Measurements from ENCODE around the gene RAP1A.
"Not testable (repeated sequence)": the region's sequence is repeated elsewhere in the genome, so short reads cannot be mapped to it uniquely, and the experiment has no call there.

RAP1A gene

DNA sequence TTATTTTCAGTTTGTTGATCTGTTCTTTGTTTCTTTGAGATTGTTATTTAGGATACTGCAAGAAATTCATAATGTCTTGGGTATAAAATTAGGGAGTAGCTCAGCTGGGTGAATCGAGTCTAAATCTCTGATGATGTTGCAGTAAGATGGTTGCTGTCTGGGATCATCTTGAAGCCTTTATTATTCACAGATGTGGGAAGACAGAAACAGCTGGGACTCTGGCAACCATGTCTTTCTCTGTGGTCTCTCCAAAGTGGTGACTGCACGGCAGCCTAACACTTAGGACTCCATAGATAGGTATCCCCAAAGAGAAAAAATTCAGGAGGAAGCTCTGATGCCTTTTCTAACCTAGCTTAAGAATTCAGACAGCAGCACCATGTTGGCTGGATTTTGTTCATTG is 52.7 kb downstream of the RAP1A start:
- no peak for DNase-seq

DNA sequence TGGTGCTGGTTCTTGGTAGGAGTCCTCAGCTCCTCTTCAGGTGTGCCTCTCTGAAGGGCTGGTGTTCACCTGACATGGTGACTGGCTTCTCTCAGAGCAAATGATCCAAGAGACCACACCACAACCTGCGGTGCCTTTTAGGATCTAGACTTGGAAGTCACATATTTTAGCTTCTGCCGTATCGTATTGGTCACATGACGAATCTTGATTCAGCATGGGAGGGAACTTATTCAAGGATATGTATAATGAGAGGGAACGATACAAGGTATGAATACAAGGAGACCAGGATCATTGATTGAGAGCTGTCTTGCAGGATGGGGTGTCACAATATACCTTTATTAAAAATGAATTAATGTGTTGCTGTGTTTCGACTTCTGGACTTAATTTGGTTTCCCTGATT is 58.0 kb downstream of the RAP1A start:
- DNase-seq: no peak

DNA sequence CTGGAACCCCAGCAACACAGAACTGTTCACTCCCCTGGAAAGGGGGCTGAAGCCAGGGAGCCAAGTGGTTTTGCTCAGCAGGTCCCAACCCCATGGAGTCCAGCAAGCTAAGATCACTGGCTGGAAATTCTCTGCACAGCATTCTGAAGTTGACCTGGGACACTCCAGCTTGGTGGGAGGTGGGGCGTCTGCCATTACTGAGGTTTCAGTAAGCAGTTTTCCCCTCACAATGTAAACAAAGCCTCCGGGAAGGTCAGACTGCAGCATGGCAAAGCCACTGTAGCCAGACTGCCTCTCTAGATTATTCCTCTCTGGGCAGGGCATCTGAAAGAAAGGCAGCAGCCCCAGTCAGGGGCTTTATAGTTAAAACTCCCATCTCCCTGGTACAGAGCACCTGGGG is 60.0 kb downstream of the RAP1A start:
- no peak for DNase-seq

DNA sequence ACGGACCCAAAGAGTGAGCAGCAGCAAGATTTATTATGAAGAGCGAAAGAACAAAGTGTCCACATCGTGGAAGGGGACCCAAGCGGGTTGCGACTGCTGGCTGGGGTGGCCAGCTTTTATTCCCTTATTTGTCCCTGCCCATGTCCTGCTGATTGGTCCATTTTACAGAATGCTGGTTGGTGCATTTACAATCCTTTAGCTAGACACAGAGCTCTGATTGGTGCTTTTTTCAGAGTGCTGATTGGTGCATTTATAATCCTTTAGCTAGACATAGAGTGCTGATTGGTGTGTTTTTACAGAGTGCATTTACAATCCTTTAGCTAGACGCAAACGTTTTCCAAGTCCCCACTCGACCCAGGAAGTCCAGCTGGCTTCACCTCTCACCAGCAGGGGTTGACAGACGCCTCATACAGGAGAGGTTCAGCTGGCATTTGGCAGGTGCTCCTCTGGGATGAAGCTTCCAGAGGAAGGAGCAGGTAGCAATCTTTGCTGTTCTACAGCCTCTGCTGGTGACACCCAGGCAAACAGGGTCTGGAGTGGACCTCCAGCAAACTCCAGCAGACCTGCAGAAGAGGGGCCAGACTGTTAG is 60.7 kb downstream of the RAP1A start:
- not testable (repeated sequence) for DNase-seq

DNA sequence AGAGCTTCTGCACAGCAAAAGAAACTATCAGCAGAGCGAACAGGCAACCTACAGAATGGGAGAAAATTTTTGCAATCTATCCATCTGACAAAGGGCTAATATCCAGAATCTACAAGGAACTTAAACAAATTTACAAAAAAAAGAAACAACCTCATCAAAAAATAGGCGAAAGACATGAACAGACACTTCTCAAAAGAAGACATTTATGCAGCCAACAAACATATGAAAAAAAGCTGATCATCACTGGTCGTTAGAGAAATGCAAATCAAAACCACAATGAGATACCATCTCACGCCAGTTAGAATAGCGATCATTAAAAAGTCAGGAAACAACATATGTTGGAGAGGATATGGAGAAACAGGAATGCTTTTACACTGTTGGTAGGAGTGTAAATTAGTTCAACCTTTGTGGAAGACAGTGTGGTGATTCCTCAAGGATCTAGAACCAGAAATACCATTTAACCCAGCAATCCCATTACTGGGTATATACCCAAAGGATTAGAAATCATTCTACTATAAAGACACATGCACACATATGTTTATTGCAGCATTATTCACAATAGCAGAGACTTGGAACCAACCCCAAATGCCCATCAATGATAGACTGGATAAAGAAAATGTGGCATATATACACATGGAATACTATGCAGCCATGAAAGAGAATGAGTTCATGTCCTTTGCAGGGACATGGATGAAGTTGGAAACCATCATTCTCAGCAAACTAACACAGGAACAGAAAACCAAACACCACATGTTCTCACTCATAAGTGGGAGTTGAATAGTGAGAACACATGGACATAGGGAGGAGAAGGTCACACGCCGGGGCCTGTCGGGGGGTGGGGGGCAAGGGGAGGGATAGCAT is 65.9 kb downstream of the RAP1A start:
- DNase-seq: not testable (repeated sequence)

DNA sequence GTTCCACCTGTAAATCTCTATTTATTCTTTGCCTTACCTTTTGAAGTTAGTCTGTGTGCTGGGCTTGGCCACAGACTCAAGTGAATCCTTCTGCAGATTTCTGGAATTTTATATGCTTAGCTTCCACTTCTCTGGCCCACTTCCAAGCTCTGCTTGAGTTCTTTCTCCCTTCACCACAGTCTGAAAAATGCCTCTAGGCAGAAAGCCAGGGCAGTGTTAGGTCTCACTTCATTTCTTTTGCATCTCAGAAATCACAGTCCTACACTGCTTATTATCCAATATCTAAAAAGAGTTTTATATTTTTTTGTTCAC is 70.7 kb downstream of the RAP1A start:
- peak; percentile 78 for DNase-seq

DNA sequence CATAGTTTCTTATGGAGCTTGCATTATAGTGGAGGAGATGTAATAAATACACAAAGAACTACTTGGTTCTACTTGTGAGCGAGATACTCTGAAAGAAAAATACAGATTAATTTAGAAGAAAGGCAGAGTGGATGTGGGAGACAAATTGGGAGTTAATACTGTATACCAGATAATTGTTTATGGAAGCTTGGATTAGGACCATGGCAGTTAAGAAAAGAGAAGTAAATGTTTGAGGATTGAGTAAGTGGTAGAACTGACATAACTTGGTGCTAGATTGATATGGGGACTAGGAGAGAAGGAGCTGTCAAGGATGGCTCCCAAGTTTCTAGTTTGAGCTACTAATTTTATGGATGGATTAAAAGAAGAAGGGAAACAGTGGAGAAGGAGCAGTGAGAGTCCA is 72.3 kb downstream of the RAP1A start:
- no peak for DNase-seq

DNA sequence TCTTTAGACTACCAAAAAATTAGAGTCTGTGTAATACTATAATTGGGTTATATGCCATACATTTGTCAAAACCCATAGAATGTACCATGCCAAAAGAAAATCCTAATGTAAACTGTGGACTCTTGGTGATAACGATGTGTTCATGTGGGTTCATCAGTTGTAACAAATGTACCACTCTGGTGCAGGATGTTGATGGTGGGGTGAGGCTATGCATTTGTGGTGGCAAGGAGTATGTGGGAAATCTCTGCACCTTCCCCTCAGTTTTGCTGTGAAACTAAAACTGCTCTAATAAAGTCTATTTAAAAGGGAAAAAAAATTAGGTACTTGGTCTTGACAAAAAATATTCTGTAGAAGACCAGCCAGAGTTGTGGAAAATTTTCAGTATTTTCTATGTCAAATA is 76.2 kb downstream of the RAP1A start:
- DNase-seq: no peak

DNA sequence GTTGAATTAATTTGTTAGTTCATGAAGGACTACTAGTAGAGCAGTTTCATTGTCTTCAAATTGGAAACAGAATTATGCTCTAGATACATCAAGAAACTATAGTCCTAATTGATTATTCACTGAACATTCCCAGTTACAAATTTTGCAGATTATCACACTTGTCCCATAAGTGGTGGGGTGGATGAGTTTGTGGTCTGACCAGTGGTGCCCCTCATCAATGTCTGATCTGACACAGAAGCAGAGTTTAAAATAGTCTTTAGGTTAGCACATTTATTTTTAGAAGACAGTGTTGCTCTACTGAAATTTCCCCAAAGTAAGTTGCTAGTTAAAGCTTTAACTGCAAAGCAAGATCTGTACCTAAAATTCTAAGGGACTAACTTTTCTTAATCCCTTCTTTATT is 76.7 kb downstream of the RAP1A start:
- no peak for DNase-seq

DNA sequence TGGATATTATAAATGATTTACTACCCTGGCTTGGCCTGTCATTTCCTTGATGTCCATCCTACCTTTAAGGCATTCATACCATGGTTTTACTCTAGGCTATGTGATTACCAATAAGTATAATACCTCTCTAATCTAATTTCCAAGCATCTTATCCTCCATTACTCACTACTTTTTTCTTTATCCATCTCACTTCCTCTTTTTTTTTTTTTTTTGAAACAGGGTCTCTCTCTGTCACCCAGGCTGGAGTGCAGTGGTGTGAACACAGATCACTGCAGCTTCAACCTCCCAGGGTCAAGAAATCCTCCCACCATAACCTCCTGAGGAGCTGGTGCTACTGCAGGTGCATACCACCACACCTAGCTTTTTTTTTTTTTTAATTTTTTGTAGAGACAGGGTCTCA is 79.7 kb downstream of the RAP1A start:
- DNase-seq: no peak

DNA sequence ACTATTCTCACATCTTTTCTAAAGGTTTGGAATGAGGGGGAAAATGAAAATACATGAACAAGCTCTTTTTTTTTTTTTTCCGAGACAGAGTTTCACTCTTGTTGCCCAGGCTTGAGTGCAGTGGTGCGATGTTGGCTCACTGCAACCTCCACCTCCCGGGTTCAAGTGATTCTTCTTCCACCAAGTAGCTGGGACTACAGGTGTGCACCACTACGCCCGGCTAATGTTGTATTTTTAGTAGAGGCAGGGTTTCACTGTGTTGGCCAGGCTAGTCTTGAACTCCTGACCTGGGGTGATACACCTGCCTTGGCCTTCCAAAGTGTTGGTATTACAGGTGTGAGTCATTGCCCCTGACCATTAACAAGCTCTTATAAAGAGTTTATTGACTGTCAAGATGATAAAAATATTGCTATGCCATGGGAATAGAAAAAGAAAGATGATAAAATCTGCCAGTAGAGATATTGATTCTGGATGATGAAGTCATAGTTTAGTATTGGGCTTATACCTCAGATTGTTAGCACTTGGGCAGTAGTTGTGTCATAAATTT is 83.0 kb downstream of the RAP1A start:
- DNase-seq: no peak

DNA sequence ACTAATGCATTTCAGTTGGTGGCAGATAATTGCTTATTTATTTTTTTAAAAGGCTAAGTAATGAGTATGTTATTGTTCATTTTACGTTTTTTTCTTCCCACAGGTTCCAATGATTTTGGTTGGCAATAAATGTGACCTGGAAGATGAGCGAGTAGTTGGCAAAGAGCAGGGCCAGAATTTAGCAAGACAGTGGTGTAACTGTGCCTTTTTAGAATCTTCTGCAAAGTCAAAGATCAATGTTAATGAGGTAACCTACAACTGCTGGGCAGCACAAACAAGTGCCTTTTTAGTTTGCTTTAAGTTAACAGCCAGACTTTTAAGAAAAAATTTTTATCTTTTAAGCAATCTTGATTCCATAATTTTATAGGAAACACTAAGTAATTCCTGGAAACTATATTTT is 84.7 kb downstream of the RAP1A start:
- no peak for DNase-seq

DNA sequence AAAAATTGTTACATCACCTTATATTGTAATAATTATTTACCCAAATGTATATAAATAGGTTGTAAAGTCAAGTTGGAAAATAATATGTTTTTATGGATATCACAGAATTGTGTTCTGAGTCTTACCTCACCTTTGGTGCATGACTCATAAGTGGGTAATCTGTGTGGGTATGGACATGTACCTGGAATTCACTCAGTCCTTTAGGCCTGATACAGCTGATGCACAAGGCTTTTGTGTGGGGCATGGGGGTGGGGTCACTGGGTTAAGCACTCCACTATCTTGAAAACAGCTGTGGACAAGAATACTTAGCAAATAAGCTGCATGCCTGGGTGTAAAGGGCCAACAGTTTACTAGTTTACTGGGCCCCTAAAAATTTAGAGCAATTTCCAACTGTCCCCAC is 85.2 kb downstream of the RAP1A start:
- DNase-seq: no peak

DNA sequence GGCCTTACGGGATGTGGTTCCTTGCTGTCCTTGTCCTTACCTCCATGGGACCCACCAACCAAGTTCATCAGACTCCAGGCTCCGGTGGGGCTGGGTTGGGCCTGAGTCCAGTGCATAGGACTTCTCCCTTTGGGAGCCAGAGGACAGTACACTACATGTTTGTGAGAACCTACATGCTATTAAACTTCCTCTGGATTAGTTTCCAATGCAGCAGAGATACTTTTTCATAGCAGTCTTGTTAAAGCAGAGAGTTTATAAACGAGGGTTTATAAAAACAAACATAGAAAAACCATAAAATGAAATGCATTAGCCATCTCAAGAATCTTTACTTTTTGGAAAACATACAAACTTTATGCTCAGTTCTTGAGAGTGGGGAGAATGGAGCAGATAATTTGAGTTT is 86.3 kb downstream of the RAP1A start:
- no peak for DNase-seq

DNA sequence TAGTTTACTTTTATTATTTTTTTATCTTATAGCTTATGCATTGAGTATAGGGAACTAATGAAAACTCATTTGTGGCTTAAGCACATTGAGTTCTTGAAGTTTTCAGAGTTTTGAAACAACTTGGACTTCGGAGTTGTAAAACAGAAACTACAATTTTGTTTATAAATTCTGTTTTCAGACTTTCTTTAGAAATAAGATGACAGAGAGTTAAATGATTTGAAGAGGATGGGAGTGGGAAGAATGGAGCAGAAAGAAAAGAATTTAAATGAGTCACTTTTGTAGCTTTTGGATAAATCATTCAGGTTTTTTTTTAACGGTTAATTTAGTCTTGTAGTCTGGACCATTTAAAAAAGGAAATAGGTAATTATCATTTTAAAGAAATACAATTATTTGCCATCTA is 87.3 kb downstream of the RAP1A start:
- DNase-seq: no peak

DNA sequence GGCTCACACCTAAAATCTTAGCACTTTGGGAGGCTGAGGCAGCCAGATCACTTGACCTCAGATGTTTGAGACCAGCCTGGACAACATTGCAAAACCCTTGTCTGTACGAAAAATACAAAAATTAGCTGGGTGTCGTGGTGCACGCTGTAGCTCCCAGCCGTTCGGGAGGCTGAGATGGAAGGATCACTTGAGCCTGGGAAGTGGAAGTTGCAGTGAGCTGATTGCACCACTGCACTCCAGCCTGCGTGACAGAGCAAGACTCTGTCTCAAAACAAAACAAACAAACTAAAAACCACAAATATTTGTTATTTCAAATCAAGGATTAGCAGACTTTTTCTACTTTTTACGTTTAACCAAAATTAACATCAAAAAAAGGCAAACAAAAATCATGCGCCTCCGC is 88.3 kb downstream of the RAP1A start:
- DNase-seq: no peak

DNA sequence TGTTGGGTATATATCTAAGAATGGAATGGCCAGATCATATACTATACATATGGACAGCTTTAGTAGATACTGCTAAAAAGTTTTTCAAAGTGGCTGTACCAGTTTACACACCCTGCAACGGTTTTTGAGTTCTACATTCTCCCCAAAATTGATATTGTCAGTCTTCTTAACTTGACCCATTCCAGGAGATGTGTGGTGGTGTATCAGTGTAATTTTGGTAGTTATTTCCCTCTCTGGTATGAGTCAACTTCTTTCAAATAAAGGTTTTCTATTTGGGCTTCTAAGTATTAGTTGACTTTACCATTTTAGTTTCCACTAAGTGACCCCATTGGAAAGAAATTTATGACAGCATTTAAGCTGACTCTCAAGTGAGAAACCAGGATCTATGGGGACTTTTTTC is 90.4 kb downstream of the RAP1A start:
- no peak for DNase-seq

DNA sequence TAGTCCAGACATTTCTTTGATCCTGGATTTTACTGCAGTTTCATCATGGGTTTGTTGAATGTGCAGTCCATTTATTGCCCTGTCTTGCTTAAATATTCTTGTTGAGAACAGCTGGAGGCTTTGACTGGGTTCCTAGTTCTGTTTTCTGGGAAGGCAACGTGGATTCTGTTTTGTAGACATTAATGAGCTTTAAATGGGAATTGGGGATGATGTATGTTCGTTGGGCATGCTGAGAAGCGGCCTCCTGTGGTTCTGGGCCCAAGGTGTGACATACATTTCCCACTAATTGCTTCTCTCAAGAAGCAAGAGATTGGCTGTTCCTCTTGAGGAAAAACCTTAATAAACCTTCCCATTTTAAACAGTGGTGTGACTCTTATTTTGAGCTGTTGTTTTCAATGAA is 96.7 kb downstream of the RAP1A start:
- no peak for DNase-seq

DNA sequence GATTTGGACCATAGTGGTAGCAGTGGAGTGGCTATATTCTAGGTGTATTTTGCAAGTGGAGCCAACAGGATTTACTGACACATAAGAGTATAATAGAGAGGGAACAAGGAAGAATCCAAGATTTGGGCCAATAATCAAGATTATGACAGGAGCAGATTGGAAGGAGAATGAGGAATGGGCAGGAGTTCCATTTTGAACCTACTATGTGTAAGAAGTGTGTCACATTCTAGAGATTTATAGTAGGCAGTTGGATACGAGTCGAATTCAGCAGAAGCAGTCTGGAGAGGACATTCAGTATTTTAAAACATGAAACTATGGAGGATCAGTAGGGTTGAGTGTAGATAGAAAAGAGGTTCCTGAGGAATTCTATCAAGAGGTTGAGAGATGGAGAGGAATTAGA is 97.9 kb downstream of the RAP1A start:
- no peak for DNase-seq

DNA sequence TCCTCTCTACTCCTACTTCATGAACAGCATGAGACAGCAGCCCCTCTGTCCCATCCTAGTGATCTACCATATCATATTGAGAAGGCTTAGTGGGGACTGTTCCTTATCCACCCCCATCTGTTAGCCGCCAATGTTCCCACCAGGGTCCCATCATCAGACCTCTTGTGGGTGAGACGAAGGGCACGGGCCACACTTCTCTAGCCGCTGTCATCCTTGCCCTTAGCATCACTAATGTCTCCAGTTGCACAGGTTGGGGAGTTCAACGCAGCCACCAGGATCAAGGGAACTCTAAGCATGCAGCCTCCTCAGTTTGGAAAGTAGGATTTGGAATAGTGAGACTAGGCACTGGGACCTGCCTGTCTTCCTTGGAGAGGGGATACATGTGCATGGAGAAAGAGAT is 99.5 kb downstream of the RAP1A start:
- DNase-seq: no peak

DNA sequence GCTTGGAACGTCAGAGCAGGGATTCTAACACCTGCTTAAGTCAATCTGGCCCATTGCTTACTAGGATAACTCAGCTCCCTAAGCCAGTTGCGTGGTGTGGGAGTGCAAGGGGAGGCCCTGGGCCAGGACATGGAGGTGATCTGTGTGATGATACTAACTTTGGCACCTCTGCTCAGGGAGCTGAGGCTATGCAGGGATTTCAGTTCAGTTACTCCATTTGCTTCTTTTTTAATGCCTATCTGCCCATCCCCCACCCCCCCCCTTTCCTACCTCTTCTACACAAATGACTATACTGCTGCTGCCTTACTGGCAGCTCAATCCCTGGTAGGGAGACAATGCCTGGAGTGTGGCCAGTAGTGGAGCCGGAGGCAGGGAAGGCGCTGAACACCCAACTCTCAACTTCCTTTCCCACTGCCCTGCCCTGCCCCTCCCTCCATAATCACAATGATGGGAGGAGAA is 100.1 kb downstream of the RAP1A start:
- DNase-seq: no peak

DNA sequence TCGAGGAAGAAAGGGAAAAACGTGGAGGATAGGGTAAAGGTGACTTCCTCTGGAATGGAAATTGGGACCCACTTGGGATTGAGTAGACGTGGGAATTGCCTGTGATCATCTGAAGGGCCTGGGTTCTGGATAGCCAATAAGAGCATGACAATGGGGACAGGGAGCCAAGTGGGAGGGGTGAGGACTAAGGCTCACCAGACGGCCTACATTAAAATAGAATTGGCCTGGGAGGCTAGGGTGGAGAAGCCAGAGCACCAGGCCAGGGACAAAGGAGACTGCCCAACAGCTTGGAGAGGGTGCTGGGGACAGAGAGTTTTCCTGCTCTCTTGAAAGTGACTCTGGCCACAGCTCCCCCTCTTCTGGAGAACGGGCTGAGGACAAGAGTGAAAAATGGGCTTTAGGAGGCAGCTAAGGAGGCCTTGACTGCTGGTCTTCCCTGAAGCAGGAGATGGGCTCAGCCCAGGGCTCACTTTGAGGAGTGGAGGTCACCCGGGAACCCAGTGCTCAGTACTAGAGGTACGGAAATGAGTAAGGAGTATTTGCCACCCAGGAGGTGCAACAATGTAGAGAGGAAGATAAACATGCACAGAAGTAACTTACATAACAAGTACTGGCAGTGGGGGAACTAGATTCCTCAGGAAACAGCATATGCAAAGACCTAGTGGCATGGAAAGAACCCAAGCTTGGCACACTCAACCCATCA is 100.8 kb downstream of the RAP1A start:
- DNase-seq: no peak

DNA sequence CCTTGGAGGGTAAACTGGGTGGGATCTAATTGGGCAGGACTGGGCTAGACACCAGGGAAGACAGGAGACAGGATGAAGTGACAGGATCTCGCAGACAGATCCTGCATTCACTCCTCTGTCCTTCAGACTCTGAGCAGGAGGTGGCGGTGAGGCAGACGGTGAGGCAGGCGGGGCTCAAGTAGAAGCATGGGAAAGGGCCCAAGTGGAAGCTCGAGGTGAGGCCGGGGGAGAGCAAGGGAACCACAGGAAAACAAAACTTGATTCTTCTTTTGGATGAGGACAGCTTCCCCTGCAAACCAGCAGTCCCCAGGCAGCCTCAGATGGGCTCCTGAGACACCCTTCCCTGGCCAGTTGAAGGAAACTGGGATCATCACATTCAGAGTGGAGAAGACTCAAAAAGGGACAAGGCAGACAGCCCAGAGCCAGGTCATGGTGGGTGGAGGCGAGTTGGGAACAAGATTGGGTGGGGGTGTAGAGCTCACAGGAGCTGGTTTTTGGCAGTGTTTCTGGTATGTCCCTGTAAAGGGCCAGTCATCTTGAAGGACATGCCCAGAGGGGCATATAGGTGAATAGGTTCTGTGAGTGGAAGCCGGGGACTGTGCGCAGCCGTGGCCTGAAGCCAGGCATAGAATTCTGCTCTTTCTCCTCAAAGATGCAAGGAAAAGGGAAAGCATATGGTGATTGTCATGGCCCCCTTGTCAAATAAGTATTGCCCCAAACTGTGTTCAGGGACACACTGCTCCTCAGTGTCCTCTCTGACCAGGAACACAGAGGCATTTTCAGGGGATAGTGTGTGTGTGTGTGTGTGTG is 101.6 kb downstream of the RAP1A start:
- DNase-seq: no peak
